H1 (cell line): ENCODE results near the gene LILRA1.

Source experiments
- CEBPB ChIP-seq: IDR thresholded peaks from 2 replicates; pipeline ENCODE4 v1.6.1; 2012; ENCODE audit warnings: low read depth, low read length
- EZH2 ChIP-seq: fragments of 200-600 bp; sonication (generic); IDR thresholded peaks from 2 replicates; pipeline ENCODE4 v1.7.1; 2012; ENCODE audit warnings: low read depth, mild to moderate bottlenecking, moderate library complexity, low read length, inconsistent platforms; ENCODE audit not compliant: severe bottlenecking
- HDAC2 ChIP-seq, 2 experiments: fragments of 300-600 bp in 1 of 2; sonication (generic) in 1 of 2; IDR thresholded peaks; 2 replicates each; pipeline ENCODE4 v1.6.1; 2011 to 2012; ENCODE audit warnings: low read depth in 2 of 2, low read length in 2 of 2, mild to moderate bottlenecking in 2 of 2, moderate library complexity in 2 of 2, borderline replicate concordance in 1 of 2, inconsistent platforms in 1 of 2
- MAX ChIP-seq: IDR thresholded peaks from 2 replicates; pipeline ENCODE4 v1.6.1; 2012; ENCODE audit warnings: inconsistent platforms
- RAD21 ChIP-seq, 2 experiments: IDR thresholded peaks in 1 of 2; conservative IDR thresholded peaks in 1 of 2; 2 replicates each; pipeline ENCODE4 v1.6.1; 2011; ENCODE audit warnings: low read depth in 2 of 2, low read length in 2 of 2, improper control_type of control experiment in 1 of 2, inconsistent platforms in 1 of 2, mild to moderate bottlenecking in 1 of 2, moderate library complexity in 1 of 2
- RFX5 ChIP-seq: IDR thresholded peaks from 2 replicates; pipeline ENCODE4 v1.6.1; 2011; ENCODE audit warnings: low read depth, low read length, improper control_type of control experiment, borderline replicate concordance
- SP4 ChIP-seq: IDR thresholded peaks from 2 replicates; pipeline ENCODE4 v1.6.1; 2012; ENCODE audit warnings: low read length, inconsistent platforms
- TCF12 ChIP-seq: IDR thresholded peaks from 2 replicates; pipeline ENCODE4 v1.6.1; 2011; ENCODE audit warnings: low read depth, mild to moderate bottlenecking, low read length
- USF2 ChIP-seq: IDR thresholded peaks from 2 replicates; pipeline ENCODE4 v1.6.1; 2011; ENCODE audit warnings: low read length, improper control_type of control experiment
- YY1 ChIP-seq: IDR thresholded peaks from 2 replicates; pipeline ENCODE4 v1.6.1; 2011; ENCODE audit warnings: low read depth, mild to moderate bottlenecking, low read length
- TF ChIP-seq, protein P1 (sequence below), 3 experiments: IDR thresholded peaks; 1 replicate in 2 of 3; 2 replicates in 1 of 3; pipeline versions ENCODE4 v1.5.1 to v1.6.1; 2011; ENCODE audit warnings: low read length in 3 of 3, mild to moderate bottlenecking in 3 of 3, inconsistent platforms in 2 of 3, low read depth in 1 of 3, moderate library complexity in 1 of 3; ENCODE audit not compliant: insufficient read depth in 1 of 3; ENCODE audit errors: control extremely low read depth in 1 of 3
- TF ChIP-seq, protein P2 (sequence below): fragments of 300-600 bp; sonication (generic); IDR thresholded peaks from 2 replicates; pipeline ENCODE4 v1.7.1; 2012; ENCODE audit warnings: low read length, moderate library complexity, mild to moderate bottlenecking, inconsistent platforms; ENCODE audit not compliant: insufficient replicate concordance

- no peak for TF ChIP-seq EZH2
- no peak for TF ChIP-seq MAX
- TF ChIP-seq, protein P1, sequence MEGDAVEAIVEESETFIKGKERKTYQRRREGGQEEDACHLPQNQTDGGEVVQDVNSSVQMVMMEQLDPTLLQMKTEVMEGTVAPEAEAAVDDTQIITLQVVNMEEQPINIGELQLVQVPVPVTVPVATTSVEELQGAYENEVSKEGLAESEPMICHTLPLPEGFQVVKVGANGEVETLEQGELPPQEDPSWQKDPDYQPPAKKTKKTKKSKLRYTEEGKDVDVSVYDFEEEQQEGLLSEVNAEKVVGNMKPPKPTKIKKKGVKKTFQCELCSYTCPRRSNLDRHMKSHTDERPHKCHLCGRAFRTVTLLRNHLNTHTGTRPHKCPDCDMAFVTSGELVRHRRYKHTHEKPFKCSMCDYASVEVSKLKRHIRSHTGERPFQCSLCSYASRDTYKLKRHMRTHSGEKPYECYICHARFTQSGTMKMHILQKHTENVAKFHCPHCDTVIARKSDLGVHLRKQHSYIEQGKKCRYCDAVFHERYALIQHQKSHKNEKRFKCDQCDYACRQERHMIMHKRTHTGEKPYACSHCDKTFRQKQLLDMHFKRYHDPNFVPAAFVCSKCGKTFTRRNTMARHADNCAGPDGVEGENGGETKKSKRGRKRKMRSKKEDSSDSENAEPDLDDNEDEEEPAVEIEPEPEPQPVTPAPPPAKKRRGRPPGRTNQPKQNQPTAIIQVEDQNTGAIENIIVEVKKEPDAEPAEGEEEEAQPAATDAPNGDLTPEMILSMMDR (IDR thresholded peaks at IDR 0.05; ENCODE audit: control extremely low read depth in 1 of 3, insufficient read depth in 1 of 3, low read depth in 1 of 3, low read length in 3 of 3): no peak
- TF ChIP-seq RFX5: no peak
- TF ChIP-seq, protein P2, sequence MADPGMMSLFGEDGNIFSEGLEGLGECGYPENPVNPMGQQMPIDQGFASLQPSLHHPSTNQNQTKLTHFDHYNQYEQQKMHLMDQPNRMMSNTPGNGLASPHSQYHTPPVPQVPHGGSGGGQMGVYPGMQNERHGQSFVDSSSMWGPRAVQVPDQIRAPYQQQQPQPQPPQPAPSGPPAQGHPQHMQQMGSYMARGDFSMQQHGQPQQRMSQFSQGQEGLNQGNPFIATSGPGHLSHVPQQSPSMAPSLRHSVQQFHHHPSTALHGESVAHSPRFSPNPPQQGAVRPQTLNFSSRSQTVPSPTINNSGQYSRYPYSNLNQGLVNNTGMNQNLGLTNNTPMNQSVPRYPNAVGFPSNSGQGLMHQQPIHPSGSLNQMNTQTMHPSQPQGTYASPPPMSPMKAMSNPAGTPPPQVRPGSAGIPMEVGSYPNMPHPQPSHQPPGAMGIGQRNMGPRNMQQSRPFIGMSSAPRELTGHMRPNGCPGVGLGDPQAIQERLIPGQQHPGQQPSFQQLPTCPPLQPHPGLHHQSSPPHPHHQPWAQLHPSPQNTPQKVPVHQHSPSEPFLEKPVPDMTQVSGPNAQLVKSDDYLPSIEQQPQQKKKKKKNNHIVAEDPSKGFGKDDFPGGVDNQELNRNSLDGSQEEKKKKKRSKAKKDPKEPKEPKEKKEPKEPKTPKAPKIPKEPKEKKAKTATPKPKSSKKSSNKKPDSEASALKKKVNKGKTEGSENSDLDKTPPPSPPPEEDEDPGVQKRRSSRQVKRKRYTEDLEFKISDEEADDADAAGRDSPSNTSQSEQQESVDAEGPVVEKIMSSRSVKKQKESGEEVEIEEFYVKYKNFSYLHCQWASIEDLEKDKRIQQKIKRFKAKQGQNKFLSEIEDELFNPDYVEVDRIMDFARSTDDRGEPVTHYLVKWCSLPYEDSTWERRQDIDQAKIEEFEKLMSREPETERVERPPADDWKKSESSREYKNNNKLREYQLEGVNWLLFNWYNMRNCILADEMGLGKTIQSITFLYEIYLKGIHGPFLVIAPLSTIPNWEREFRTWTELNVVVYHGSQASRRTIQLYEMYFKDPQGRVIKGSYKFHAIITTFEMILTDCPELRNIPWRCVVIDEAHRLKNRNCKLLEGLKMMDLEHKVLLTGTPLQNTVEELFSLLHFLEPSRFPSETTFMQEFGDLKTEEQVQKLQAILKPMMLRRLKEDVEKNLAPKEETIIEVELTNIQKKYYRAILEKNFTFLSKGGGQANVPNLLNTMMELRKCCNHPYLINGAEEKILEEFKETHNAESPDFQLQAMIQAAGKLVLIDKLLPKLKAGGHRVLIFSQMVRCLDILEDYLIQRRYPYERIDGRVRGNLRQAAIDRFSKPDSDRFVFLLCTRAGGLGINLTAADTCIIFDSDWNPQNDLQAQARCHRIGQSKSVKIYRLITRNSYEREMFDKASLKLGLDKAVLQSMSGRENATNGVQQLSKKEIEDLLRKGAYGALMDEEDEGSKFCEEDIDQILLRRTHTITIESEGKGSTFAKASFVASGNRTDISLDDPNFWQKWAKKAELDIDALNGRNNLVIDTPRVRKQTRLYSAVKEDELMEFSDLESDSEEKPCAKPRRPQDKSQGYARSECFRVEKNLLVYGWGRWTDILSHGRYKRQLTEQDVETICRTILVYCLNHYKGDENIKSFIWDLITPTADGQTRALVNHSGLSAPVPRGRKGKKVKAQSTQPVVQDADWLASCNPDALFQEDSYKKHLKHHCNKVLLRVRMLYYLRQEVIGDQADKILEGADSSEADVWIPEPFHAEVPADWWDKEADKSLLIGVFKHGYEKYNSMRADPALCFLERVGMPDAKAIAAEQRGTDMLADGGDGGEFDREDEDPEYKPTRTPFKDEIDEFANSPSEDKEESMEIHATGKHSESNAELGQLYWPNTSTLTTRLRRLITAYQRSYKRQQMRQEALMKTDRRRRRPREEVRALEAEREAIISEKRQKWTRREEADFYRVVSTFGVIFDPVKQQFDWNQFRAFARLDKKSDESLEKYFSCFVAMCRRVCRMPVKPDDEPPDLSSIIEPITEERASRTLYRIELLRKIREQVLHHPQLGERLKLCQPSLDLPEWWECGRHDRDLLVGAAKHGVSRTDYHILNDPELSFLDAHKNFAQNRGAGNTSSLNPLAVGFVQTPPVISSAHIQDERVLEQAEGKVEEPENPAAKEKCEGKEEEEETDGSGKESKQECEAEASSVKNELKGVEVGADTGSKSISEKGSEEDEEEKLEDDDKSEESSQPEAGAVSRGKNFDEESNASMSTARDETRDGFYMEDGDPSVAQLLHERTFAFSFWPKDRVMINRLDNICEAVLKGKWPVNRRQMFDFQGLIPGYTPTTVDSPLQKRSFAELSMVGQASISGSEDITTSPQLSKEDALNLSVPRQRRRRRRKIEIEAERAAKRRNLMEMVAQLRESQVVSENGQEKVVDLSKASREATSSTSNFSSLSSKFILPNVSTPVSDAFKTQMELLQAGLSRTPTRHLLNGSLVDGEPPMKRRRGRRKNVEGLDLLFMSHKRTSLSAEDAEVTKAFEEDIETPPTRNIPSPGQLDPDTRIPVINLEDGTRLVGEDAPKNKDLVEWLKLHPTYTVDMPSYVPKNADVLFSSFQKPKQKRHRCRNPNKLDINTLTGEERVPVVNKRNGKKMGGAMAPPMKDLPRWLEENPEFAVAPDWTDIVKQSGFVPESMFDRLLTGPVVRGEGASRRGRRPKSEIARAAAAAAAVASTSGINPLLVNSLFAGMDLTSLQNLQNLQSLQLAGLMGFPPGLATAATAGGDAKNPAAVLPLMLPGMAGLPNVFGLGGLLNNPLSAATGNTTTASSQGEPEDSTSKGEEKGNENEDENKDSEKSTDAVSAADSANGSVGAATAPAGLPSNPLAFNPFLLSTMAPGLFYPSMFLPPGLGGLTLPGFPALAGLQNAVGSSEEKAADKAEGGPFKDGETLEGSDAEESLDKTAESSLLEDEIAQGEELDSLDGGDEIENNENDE: no peak
- TF ChIP-seq CEBPB: no peak
- TF ChIP-seq HDAC2 (IDR thresholded peaks at IDR 0.05; ENCODE audit: borderline replicate concordance in 1 of 2, low read depth in 2 of 2, low read length in 2 of 2): no peak
- TF ChIP-seq USF2: no peak
- no peak for TF ChIP-seq SP4
- TF ChIP-seq RAD21 (IDR thresholded peaks at IDR 0.05 in 1 of 2, conservative IDR thresholded peaks at IDR 0.05 in 1 of 2; ENCODE audit: low read depth in 2 of 2, low read length in 2 of 2): no peak
- no peak for TF ChIP-seq YY1
- no peak for TF ChIP-seq TCF12
These were observed 6.8 kb downstream of the LILRA1 start for GRCh38 chr19:54600212-54600611.
